Heart left ventricle (tissue), 13 donors: ENCODE results near the gene PTPRC.

Experiments used
- CTCF ChIP-seq, 12 donors: fragments of 200-600 bp; sonication (generic) in 4 of 12; IDR thresholded peaks; one replicate each; pipeline versions ENCODE4 v1.5.0 to v1.8.0; 2018 to 2022; ENCODE audit warnings: antibody characterized with exemption in 12 of 12, mild to moderate bottlenecking in 5 of 12
- POLR2A ChIP-seq, 2 donors: fragments of 450-650 bp; IDR thresholded peaks; one replicate each; pipeline ENCODE4 v1.6.1; 2017; ENCODE audit warnings: antibody characterized with exemption in 2 of 2, mild to moderate bottlenecking in 2 of 2, moderate library complexity in 2 of 2
- donor health status: ischemic (EF 13 %, LVEDD 7.1; RV severe dilation, severe dysfunction).
- donor health status: DM: no; HTN: yes; CAD: no.
- donor health status: DM: no; HTN: no; CAD: no.
- donor health status: ischemic (EF 25% LVEDD 6.9; RV normal size, moderate dysfunction).
- donor health status: ischemic (EF 25% LVEDD 5.7; RV mildly dilated, moderate dysfunction).
- donor health status: ischemic (EF 35%, LVEDD 5.7; RV mildly dilated, moderate dysfunction).
- donor health status: nonischemic (EF 11% LVEDD 7.7; RV severe dilation, severe dysfunction).
- donor health status: DM: yes; HTN: yes; CAD: no.
- donor health status: PGD.
- donor health status: ischemic (EF 29% LVEDD 5.4; RV normal size, mild dysfunction).
- donor health status: nonischemic (EF 23%, LVEDD 6.1; RV moderate dilation, normal function).

- TF ChIP-seq POLR2A (IDR thresholded peaks at IDR 0.05): no peak
- TF ChIP-seq CTCF (IDR thresholded peaks at IDR 0.05): peak in 5 of 12 donors; percentile 19 to 31 (median 20)
Measured at GRCh38 chr1:198798923-198799386, 160.1 kb downstream of the PTPRC start.
